Ovary (tissue), 3 donors: ENCODE data around the gene RAPGEF6.

Experiments used
- EP300 ChIP-seq: sonication (generic); formaldehyde crosslinking; IDR thresholded peaks from one replicate; pipeline ENCODE4 v1.6.1; 2017; ENCODE audit warnings: antibody characterized with exemption
- POLR2A ChIP-seq: fragments of 450-650 bp; IDR thresholded peaks from one replicate; pipeline ENCODE4 v1.6.1; 2017; ENCODE audit warnings: antibody characterized with exemption, mild to moderate bottlenecking, moderate library complexity
- TF ChIP-seq, protein P1 (sequence below), 3 donors: fragments of 450-650 bp in 2 of 3; fragments of 200-600 bp in 1 of 3; IDR thresholded peaks; one replicate each; pipeline versions ENCODE4 v1.5.1 to v1.8.0; 2016 to 2022; ENCODE audit warnings: antibody characterized with exemption in 3 of 3, mild to moderate bottlenecking in 1 of 3
- donor health status: DM: no; HTN: no; CAD: no.

- TF ChIP-seq POLR2A (no peak), EP300 (no peak)
- TF ChIP-seq, protein P1, sequence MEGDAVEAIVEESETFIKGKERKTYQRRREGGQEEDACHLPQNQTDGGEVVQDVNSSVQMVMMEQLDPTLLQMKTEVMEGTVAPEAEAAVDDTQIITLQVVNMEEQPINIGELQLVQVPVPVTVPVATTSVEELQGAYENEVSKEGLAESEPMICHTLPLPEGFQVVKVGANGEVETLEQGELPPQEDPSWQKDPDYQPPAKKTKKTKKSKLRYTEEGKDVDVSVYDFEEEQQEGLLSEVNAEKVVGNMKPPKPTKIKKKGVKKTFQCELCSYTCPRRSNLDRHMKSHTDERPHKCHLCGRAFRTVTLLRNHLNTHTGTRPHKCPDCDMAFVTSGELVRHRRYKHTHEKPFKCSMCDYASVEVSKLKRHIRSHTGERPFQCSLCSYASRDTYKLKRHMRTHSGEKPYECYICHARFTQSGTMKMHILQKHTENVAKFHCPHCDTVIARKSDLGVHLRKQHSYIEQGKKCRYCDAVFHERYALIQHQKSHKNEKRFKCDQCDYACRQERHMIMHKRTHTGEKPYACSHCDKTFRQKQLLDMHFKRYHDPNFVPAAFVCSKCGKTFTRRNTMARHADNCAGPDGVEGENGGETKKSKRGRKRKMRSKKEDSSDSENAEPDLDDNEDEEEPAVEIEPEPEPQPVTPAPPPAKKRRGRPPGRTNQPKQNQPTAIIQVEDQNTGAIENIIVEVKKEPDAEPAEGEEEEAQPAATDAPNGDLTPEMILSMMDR (IDR thresholded peaks at IDR 0.05), result no peak
These were observed 12.2 kb upstream of the RAPGEF6 start for GRCh38 chr5:131647048-131647769.
